GM19372 (cell line): Measurements from ENCODE around the gene NLGN1.
"Not testable (repeated sequence)": the region's sequence is repeated elsewhere in the genome, so short reads cannot be mapped to it uniquely, and the experiment has no call there.

ENCODE experiments used
- ATAC-seq: cut with Tn5 transposase; IDR thresholded peaks from one replicate; pipeline ENCODE4 v1.9.1; 2021; ENCODE audit warnings: mild to moderate bottlenecking, low read depth, moderate library complexity; ENCODE audit not compliant: unreplicated experiment

Gene NLGN1

DNA sequence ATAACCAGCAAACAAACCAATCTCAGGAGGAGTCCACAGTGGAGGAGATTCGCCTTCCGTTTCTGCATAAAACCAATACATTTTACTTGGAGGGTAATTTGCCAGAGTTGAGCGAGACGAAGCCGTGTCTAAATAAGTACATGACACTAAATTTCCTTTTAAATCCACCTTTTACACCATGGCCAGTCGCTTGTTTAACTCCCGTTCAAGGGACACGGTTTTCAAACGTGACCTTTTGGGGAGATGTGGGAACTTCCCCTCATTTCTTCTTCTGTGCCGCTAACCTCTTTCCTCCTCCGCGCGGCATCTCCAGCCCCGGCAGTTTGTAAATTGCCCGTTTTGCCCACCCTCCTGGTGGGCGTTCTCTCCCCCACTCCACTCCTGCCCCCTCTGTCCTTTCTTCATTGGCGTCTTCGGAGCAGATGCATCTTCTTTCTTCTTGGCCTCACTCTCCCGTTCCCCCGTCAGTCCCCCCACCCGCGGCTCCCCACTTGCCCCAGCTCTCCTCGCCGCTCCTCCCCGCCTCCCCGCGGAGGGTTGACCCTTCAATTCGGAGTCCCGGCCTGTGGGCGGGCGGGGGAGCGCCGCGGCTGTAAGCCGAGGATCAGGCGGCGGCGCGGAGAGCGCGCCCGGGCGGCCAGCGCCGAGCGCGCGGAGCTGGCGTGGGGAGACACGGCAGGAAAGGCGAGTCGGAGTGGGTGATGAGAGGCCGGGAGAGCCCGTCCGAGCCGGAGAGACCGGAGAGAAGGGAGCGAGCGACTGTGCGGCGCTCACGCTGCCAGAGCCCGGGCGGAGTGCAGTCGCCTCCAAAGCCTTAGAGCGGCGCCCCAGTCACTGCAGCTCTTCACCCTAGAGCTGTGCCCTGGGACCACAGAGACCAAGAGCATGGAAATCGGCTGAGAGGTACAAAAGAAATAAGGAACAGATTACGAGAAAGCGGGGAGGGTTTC is at the start of gene NLGN1:
NLGN1 (plus strand) TSS at position 584 of the 950 bp plus-strand sequence.
- ATAC-seq, result no peak

DNA sequence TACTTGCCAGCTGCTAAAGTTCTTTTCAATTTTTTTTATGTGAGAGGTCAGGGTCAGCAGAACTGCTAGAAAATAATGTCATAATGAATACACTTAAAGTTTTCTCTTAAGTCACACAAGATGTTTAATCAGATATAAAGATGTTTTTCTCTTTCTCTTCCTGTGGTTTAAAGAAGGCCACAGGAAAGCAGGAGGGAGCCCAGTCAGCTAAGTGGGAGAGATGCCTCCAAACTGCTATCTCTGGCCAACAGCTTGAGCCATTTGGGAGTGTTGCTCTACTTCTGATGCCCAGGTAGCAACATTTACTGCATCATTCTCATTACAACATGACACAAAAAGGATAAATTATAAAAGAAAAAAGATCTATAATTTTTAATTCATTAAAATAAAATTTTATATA is 45.7 kb upstream of the NLGN1 start:
- ATAC-seq, result no peak

DNA sequence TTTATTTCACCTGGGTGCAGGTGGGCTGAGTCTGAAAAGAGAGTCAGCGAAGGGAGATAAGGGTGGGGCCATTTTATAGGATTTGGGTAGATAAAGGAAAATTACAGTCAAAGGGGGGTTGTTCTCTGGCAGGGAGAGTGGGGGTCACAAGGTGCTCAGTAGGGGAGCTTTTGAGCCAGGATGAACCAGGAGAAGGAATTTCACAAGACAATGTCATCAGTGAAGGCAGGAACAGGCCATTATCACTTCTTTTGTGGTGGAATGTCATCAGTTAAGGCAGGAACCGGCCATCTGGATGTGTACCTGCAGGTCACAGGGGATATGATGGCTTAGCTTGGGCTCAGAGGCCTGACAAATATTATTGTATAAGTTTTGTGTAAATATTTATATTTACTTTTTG is 44.4 kb upstream of the NLGN1 start:
- not testable (repeated sequence) for ATAC-seq

DNA sequence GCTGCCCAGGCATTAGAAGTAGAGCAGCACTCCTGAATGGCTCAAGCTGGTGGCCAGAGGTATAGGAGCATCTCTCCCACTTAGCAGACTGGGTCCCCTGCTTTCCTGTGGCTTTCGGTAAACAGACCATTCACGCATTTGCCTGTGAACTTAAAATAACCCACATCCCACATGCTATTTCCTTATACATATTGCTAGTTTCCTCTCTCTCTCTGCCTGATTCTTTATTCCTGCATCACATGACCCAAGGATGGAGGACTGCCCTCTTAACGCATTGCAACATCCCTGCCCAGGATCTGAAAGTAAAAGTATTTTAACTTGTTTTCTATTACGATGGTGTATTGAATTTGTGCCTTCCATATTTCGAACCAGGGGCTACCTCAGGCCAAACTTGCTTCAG is 43.4 kb upstream of the NLGN1 start:
- no peak for ATAC-seq

DNA sequence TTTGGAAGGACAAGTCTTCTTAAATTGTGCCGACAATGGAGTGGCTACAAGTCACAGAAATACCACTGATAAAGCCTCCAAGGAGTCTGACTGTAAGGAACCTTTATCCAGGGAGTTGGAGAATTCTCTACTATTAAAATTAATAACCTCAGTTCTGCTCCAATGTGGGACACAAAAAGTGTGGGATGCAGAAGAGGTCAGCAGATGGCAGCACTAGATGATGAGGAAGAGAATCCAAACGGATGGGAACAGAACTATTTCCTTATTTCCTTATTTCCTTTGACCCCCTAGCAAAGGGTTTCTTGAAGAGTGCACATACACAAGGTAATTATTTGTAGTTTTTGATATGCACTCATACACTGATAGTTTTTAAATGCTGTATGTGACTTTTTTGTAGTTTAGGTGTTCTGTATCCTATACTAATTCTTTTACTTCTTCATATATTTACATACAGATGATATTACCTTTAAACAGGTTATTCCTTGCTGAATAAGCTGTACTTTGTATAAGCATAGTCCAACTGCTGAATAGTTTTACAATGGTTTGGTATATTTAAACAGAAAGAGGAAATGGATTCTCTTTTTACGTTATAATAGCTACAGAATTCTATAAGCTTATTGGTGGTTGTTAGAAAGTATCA is 25.6 kb upstream of the NLGN1 start:
- ATAC-seq, result no peak

DNA sequence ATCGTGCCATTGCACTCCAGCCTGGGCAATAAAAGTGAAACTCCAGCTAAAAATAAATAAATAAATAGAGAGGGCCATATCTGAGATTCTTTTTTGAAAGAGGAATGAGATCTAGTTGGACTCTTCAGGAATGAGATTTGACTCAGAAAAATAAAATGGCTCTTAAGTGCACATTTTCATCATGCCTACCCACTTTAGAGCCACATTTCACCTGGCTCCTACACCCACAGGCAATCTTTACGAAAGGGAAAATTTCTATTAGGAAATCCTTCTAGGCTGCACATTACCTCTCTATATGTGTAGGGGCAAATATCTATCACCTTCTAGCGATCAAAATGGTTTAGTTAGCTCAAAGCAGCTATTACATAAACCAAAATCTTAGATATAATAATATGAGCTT is 16.9 kb upstream of the NLGN1 start:
- ATAC-seq, result no peak

DNA sequence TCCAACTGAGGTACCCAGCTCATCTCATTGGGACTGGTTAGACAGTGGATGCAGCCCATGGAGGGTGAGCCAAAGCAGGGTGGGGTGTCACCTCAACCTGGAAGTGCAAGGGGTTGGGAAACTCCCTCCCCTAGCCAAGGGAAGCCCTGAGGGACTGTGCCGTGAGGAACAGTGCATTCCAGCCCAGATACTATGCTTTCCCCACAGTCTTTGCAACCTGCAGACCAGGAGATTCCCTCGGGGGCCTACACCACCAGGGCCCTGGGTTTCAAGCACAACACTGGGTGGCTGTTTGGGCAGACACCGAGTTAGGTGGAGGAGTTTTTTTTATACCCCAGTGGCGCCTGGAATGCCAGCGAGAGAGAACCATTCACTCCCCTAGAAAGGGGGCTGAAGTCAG is 15.6 kb upstream of the NLGN1 start:
- not testable (repeated sequence) for ATAC-seq

DNA sequence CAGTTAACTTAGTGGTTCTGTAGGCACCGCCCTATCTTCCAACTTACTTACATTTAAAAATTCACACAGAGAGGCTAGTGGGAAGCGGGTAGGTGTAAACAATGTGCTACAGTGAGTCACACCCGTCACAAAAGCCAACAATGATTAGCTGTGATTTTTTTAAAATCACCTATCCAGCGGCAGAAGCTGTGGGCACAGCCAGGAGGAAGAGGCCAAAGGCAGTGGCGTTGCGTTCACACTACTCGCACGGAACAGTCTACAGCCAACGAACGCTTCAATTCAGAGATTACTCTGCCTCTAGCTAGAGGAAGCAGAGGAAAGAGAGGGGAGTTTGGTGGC is 2.5 kb upstream of the NLGN1 start:
- ATAC-seq, result no peak

DNA sequence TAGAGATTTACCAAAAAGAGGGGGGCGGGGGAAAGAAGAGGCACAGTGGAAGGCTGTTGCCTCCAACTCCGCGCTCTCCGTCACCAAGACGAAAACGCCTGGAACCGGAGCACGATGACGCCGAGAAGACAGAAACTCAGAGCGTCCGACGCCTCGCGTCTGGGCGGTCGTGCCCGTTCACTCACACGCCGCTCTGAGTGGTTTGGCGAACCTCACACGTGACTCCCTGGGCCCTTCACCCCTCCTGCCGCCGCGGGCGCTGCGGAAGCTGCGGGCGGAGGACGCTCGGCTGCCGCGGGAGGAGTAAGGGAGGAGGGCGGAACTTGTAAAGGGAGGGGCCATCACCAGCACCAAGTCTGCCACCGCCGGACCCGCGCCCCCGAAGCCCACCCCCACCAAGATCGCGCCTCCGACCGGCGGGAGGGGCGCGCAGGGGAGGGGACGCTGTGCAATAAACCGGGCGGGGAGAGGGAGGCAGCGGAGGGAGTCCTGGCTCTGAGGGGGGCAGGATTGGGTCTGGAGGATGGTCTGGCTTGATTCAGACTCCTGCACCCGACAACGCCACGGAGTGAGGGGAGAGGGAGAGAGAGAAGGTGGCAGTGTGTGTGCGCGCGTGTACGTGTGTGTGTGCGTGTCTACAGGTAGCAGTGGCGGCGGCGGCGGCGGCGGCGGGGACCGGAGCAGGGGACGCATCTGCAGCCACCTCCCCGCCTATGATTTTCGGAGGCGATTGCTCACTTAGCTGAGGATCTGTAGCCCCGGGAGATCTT is 1.9 kb upstream of the NLGN1 start:
- ATAC-seq, result no peak

DNA sequence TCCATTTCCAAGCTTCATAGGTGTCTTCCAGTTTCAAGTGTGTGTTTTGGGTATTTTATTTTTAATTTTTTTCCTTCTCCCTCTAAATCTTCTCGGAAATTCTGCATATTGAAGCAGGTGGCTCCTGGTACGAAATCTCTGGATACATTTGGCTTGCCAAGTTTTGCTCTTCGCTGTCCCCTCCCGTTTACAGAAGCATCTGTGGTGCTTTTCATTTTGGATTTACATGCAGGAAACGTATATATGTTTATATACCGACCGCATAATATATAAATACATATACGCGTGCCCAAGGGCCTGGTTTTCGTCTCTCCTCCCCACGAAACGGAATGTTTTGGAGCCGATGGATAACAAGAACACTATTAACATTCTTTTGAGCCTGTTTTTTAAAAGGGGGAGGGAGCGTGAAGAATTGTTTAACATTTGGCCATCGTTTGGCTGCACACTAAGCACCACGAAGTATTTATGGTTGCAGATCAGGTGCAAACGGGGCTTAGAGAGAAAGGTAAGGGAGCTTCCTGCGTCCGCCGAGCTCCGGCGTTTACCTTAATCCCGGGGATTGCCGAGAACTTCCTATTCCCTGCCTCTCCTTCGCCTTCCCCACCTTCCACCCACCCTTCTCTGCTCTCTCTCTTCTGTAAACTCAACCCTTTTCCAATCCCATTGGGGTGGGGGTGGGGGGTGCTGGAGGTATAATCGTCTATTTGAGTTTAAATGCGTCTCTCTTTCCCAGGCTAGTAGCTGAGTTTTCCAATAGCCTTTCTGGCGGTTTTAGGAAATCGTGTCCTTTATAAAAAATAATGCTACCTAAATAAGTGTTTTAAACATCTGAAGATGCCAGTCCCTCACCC is 1.1 kb upstream of the NLGN1 start:
- no peak for ATAC-seq

DNA sequence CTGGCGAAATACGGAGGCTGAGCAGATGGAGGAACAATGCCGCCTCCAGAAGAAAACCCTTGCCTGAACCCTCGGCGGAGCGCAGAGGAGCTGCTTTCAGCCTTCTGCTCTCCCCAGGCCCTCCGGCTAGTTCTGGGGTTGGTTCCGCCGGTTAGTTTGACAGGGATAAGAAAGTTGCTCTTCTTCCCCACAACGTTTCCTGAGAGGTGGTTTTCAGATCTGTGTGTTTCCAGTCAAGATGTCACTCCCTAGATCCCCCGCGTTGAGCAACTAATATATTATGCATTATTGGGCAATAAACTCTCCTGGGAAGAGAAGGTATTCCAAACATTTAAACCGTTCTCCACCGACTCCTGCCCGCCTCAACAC is 551 bp downstream of the NLGN1 start:
- ATAC-seq, result no peak

DNA sequence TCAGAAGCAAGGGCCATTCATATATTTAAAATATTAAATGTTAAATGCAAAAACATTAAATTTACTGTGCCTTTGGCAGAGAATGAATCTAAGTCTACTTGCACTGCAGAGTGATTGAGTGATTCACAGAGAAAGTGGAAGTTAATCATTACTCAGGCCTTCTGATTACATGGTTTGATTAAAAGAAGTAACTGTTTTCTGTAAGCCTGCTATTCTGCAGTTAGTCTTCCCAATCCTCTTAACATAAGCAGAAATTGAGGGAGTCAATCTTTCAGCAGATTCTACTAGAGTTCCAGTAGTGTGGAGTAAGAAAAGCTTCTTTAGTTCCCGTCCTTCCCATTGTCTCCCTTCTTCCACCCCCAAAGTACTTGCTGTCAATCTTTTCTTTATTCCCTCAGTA is 1.5 kb downstream of the NLGN1 start:
- no peak for ATAC-seq

DNA sequence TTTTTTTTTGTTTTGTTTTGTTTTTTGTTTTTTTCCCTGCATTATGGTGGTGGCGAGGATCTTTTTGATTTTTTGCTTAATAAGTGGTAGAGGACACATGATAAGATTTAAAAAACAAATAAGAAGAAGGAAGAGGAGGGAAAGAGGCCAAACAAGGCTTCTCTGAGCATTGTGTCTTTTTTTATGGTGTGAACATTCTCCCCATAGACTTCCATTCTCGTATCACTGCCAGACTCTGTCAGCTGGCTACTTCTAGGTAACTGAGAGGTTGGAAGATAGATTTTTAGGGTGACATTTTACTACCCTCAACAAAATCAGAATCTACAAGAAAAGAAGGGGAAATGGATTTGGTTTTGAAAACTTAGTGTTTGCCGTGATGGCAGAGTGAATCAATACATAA is 3.8 kb downstream of the NLGN1 start:
- no peak for ATAC-seq

DNA sequence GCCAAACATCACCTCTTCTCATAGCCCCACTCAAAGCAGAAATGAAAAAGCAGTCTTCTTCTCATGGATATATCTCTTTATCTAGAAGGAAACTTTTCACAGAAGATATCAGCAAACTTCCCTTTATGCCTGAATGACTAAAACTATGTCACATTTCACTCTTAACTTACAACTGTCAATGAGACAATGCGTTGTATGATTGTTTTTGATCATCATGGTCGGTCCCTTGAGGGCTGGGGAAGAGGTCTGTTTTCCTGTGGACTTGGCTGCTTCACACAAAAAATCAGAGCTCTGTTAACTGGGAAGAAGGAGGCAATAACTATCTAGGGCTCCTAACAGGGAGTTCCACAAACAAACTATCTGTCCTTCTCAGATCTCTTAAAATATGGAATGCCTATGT is 5.1 kb downstream of the NLGN1 start:
- ATAC-seq, result no peak

DNA sequence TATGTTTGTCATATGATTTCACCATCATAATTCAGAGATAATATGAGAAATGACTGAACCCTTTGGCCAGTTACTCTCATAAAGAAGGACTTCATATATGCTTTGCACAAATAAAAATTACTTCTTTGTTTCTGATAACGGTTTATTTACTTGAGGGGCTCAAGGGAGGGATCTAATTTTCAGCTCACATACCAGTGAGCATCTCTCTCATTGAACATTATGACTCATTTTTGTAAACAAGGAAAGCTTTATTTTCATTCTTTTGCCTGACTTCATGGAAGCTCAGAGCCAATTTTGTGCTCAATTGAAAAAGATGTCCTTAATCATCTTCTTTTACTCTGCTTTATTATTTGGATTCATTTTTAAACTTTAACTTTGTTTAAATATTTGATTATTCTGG is 5.8 kb downstream of the NLGN1 start:
- no peak for ATAC-seq

DNA sequence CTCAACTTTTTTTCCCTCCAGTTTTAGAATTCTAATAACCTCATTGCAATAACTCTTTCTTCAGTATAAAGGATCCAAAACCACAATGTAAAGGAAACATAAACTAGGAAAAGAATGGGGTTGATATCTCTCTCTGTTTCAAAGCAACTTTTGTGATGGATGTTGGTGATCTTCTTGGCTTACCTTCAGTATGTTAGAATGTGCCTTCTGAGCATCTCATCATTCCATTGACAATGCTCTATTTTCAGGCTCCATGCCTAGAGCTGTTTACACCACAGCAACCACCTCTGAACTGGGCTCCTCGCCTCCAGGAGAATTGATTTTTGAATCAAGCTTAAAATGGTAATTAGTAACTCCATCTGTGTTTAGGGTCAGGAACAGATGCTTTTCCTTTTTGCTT is 6.6 kb downstream of the NLGN1 start:
- ATAC-seq, result no peak

DNA sequence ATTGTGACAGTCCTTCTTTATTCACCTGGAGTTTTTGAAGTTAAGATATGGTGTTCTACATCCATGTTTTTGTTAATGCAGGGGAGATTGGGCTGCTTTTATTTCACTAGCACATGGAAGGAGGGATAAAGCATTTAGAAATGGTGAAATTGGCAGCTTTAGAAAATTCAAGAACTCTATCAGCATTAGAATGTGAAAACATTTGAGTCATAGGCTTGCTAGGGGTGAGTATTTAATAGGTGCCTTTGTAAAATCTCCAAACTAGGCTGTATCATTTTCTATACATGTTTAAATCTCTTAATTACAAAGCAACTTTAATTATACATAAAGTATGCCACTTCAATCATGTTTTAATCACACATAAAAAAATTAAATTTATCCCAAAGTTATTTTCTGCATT is 12.9 kb downstream of the NLGN1 start:
- no peak for ATAC-seq

DNA sequence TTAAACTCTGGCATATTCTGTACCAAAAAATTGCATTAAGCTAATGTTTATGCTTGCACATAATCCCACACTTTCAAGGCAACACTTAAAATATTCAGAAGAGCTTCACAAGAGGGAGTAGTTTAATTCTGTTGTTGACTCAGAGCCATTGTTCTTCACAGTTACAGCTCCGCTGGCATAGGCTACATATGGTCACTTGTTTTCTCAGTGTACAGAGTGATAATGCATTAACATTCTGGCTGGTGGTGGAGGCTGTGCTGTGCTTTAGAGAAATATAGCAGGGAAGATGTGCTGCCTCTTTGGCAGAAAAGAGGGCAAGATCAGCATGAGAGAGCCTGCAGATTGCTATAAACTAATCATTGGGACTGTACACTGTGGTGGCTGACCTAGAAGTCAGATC is 13.3 kb downstream of the NLGN1 start:
- no peak for ATAC-seq

DNA sequence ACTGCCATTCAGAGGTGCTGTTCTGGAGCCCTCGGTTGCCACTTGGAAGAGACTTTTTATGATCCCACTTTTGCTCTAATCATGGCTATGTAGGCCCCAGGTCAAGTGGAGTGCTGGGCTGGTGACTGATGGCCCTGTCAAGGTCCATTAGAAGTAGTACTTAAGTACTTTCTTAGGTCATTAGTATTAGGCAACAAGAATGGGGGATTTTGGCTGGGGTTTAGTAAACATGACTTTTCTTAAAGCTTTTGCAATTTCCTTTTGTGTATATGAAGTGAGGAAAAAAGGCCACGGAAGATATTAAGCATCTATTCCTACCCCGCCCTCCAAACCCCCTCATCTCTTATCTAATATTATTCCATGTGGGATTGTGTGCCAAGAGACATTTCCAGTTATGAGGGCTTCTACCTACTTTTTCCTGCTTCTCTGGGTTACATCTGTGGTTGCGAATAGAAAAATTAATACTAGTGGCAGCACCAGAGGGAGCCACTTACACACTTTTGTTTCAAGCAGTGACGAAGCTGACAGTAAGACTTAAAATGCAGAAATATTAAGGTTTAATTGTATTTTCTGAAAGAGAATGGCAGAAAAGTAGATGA is 13.9 kb downstream of the NLGN1 start:
- no peak for ATAC-seq

DNA sequence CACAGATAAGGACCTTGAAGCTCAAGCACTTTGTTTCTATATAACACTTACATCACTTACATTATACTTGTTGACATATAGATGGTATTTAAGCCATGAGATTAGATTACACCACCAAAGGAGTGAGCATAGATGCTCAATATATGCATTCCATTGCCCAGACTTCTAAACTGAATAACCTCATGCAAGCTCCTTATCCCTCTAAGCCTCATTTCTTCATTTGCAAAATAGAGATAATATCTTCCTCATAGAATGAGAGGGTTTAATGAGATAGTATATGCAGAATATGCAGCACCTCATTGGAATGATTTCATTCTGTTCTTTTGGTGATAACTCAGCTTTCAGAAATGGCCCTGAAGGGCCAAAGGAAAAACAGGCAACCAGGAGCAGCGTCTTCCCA is 18.5 kb downstream of the NLGN1 start:
- ATAC-seq, result no peak
